Tibial nerve (tissue), 3 donors: Measurements from ENCODE around the gene FBXO2.

ENCODE experiments used
- POLR2A ChIP-seq, 2 donors: fragments of 450-650 bp; IDR thresholded peaks; one replicate each; pipeline ENCODE4 v1.6.1; 2017; ENCODE audit warnings: antibody characterized with exemption in 2 of 2, mild to moderate bottlenecking in 2 of 2, moderate library complexity in 2 of 2
- TF ChIP-seq, protein P1 (sequence below), 5 experiments: fragments of 200-600 bp in 3 of 5; fragments of 450-650 bp in 2 of 5; sonication (generic) in 3 of 5; IDR thresholded peaks; one replicate each; pipeline ENCODE4 v1.5.1; 2016 to 2019; ENCODE audit warnings: antibody characterized with exemption in 5 of 5, mild to moderate bottlenecking in 3 of 5, moderate library complexity in 2 of 5

GRCh38 chr1:11691302-11691914 is 37.2 kb upstream of the FBXO2 start, which contains the start of gene DRAXIN:
- TF ChIP-seq, protein P1, sequence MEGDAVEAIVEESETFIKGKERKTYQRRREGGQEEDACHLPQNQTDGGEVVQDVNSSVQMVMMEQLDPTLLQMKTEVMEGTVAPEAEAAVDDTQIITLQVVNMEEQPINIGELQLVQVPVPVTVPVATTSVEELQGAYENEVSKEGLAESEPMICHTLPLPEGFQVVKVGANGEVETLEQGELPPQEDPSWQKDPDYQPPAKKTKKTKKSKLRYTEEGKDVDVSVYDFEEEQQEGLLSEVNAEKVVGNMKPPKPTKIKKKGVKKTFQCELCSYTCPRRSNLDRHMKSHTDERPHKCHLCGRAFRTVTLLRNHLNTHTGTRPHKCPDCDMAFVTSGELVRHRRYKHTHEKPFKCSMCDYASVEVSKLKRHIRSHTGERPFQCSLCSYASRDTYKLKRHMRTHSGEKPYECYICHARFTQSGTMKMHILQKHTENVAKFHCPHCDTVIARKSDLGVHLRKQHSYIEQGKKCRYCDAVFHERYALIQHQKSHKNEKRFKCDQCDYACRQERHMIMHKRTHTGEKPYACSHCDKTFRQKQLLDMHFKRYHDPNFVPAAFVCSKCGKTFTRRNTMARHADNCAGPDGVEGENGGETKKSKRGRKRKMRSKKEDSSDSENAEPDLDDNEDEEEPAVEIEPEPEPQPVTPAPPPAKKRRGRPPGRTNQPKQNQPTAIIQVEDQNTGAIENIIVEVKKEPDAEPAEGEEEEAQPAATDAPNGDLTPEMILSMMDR (IDR thresholded peaks at IDR 0.05): no peak
- TF ChIP-seq POLR2A (IDR thresholded peaks at IDR 0.05): no peak
